ENCODE data around the gene DNAH14. TPM values are rescaled to one million over a fixed set of nuclear protein-coding genes. Genes with fewer than 3 reads are reported as not detected.
"Not testable (repeated sequence)": the region's sequence is repeated elsewhere in the genome, so short reads cannot be mapped to it uniquely, and the experiment has no call there.

The DNAH14 gene
- total RNA-seq, 1 experiment from 2014 or later = not detected

- H3K9me2 ChIP-seq (replicated peaks; ENCODE audit: insufficient read depth, low read length); H4K20me1 ChIP-seq (ENCODE audit: insufficient read depth, low read depth, low read length); DNase-seq; H3K79me2 ChIP-seq (ENCODE audit: low read length); H3K4me1 ChIP-seq (ENCODE audit: low read length); H3K27me3 ChIP-seq (ENCODE audit: low read length); H3K36me3 ChIP-seq (ENCODE audit: insufficient read depth, low read length); H3K4me3 ChIP-seq (ENCODE audit: low read length); H2AFZ ChIP-seq (ENCODE audit: low read length); H3K4me2 ChIP-seq (ENCODE audit: low read depth, low read length, poor library complexity, severe bottlenecking); H3K9me3 ChIP-seq (ENCODE audit: low read length); H3K27ac ChIP-seq (ENCODE audit: low read length); H3K9ac ChIP-seq (ENCODE audit: low read length): not testable (repeated sequence)
Observed at GRCh38 chr1:225036441-225036840, 107.0 kb downstream of the DNAH14 start.

GRCh38 chr1:225042263-225042662 is 112.8 kb downstream of the DNAH14 start:
- Histone ChIP-seq H4K20me1 (ENCODE audit: insufficient read depth, low read depth, low read length) (no peaks in the 10 kb centered on the region), H3K36me3 (ENCODE audit: insufficient read depth, low read length) (no peaks in the 10 kb centered on the region), H3K27me3 (ENCODE audit: low read length) (no peaks in the 10 kb centered on the region)

GRCh38 chr1:225044258-225044657 is 114.8 kb downstream of the DNAH14 start:
- Histone ChIP-seq H3K79me2 (ENCODE audit: low read length) (no peaks in the 10 kb centered on the region), H3K27me3 (ENCODE audit: low read length) (no peaks in the 10 kb centered on the region), H3K9ac (ENCODE audit: low read length) (no peak overlapping the region), H2AFZ (ENCODE audit: low read length) (no peak overlapping the region), H3K9me3 (ENCODE audit: low read length) (no peaks in the 10 kb centered on the region), H3K4me1 (ENCODE audit: low read length) (no peaks in the 10 kb centered on the region), H3K27ac (ENCODE audit: low read length) (no peak overlapping the region), H4K20me1 (ENCODE audit: insufficient read depth, low read depth, low read length) (no peaks in the 10 kb centered on the region), H3K4me3 (ENCODE audit: low read length) (no peak overlapping the region), H3K9me2 (replicated peaks; ENCODE audit: insufficient read depth, low read length) (no peaks in the 10 kb centered on the region), H3K36me3 (ENCODE audit: insufficient read depth, low read length) (no peaks in the 10 kb centered on the region), H3K4me2 (ENCODE audit: low read depth, low read length, poor library complexity, severe bottlenecking) (no peak overlapping the region)
- no peak for DNase-seq

More at GRCh38 chr1:225042263-225042662, 112.8 kb downstream of the DNAH14 start:
- H3K9me2 ChIP-seq (replicated peaks; ENCODE audit: insufficient read depth, low read length) = no peaks in the 10 kb centered on the region
- H3K9ac ChIP-seq (ENCODE audit: low read length) = no peak overlapping the region
- no peak overlapping the region for H2AFZ ChIP-seq (ENCODE audit: low read length)
- no peak overlapping the region for H3K27ac ChIP-seq (ENCODE audit: low read length)
- no peak for DNase-seq
- no peaks in the 10 kb centered on the region for H3K4me1 ChIP-seq (ENCODE audit: low read length)
- H3K79me2 ChIP-seq (ENCODE audit: low read length) = no peaks in the 10 kb centered on the region
- no peak overlapping the region for H3K4me3 ChIP-seq (ENCODE audit: low read length)
- no peak overlapping the region for H3K4me2 ChIP-seq (ENCODE audit: low read depth, low read length, poor library complexity, severe bottlenecking)
- H3K9me3 ChIP-seq (ENCODE audit: low read length) = no peaks in the 10 kb centered on the region

GRCh38 chr1:225049594-225049993 is 120.1 kb downstream of the DNAH14 start:
- Histone ChIP-seq H3K9me2 (replicated peaks; ENCODE audit: insufficient read depth, low read length) (no peaks in the 10 kb centered on the region), H4K20me1 (ENCODE audit: insufficient read depth, low read depth, low read length) (no peaks in the 10 kb centered on the region), H2AFZ (ENCODE audit: low read length) (no peak overlapping the region), H3K9me3 (ENCODE audit: low read length) (no peaks in the 10 kb centered on the region), H3K4me2 (ENCODE audit: low read depth, low read length, poor library complexity, severe bottlenecking) (no peak overlapping the region), H3K4me3 (ENCODE audit: low read length) (no peak overlapping the region), H3K4me1 (ENCODE audit: low read length) (no peaks in the 10 kb centered on the region), H3K36me3 (ENCODE audit: insufficient read depth, low read length) (no peaks in the 10 kb centered on the region), H3K27ac (ENCODE audit: low read length) (no peak overlapping the region), H3K27me3 (ENCODE audit: low read length) (no peaks in the 10 kb centered on the region), H3K79me2 (ENCODE audit: low read length) (no peaks in the 10 kb centered on the region), H3K9ac (ENCODE audit: low read length) (no peak overlapping the region)
- no peak for DNase-seq

- Histone ChIP-seq H3K9me2 (replicated peaks; ENCODE audit: insufficient read depth, low read length) (no peaks in the 10 kb centered on the region), H3K27me3 (ENCODE audit: low read length) (no peaks in the 10 kb centered on the region), H3K9ac (ENCODE audit: low read length) (no peak overlapping the region), H3K4me1 (ENCODE audit: low read length) (no peaks in the 10 kb centered on the region), H4K20me1 (ENCODE audit: insufficient read depth, low read depth, low read length) (no peaks in the 10 kb centered on the region), H2AFZ (ENCODE audit: low read length) (no peak overlapping the region), H3K9me3 (ENCODE audit: low read length) (no peaks in the 10 kb centered on the region), H3K27ac (ENCODE audit: low read length) (no peak overlapping the region), H3K4me3 (ENCODE audit: low read length) (no peak overlapping the region), H3K79me2 (ENCODE audit: low read length) (no peaks in the 10 kb centered on the region), H3K36me3 (ENCODE audit: insufficient read depth, low read length) (no peaks in the 10 kb centered on the region), H3K4me2 (ENCODE audit: low read depth, low read length, poor library complexity, severe bottlenecking) (no peak overlapping the region)
- DNase-seq = no peak
Observed at GRCh38 chr1:225063722-225064121, 134.2 kb downstream of the DNAH14 start.

- no peak for DNase-seq
- H3K27ac ChIP-seq (ENCODE audit: low read length) = no peak overlapping the region
- H3K79me2 ChIP-seq (ENCODE audit: low read length) = no peaks in the 10 kb centered on the region
- H2AFZ ChIP-seq (ENCODE audit: low read length) = no peak overlapping the region
- H3K4me3 ChIP-seq (ENCODE audit: low read length) = no peak overlapping the region
- no peaks in the 10 kb centered on the region for H4K20me1 ChIP-seq (ENCODE audit: insufficient read depth, low read depth, low read length)
- no peaks in the 10 kb centered on the region for H3K9me2 ChIP-seq (replicated peaks; ENCODE audit: insufficient read depth, low read length)
- H3K9me3 ChIP-seq (ENCODE audit: low read length) = peaks cover 7% of the 10 kb centered on the region; the same call in 1 of the 2 replicates
- no peaks in the 10 kb centered on the region for H3K27me3 ChIP-seq (ENCODE audit: low read length)
- H3K4me1 ChIP-seq (ENCODE audit: low read length) = no peaks in the 10 kb centered on the region
- H3K4me2 ChIP-seq (ENCODE audit: low read depth, low read length, poor library complexity, severe bottlenecking) = no peak overlapping the region
- no peaks in the 10 kb centered on the region for H3K36me3 ChIP-seq (ENCODE audit: insufficient read depth, low read length)
- H3K9ac ChIP-seq (ENCODE audit: low read length) = no peak overlapping the region
Observed at GRCh38 chr1:225070972-225071371, 141.5 kb downstream of the DNAH14 start.

GRCh38 chr1:225097175-225097574 is 167.7 kb downstream of the DNAH14 start:
- Histone ChIP-seq H3K4me3 (ENCODE audit: low read length) (no peak overlapping the region), H2AFZ (ENCODE audit: low read length) (no peak overlapping the region), H3K9me2 (replicated peaks; ENCODE audit: insufficient read depth, low read length) (no peaks in the 10 kb centered on the region), H3K27ac (ENCODE audit: low read length) (no peak overlapping the region), H3K4me1 (ENCODE audit: low read length) (no peaks in the 10 kb centered on the region), H3K9ac (ENCODE audit: low read length) (no peak overlapping the region), H3K27me3 (ENCODE audit: low read length) (no peaks in the 10 kb centered on the region), H3K36me3 (ENCODE audit: insufficient read depth, low read length) (no peaks in the 10 kb centered on the region), H3K4me2 (ENCODE audit: low read depth, low read length, poor library complexity, severe bottlenecking) (no peak overlapping the region), H3K79me2 (ENCODE audit: low read length) (no peaks in the 10 kb centered on the region), H3K9me3 (ENCODE audit: low read length) (no peaks in the 10 kb centered on the region), H4K20me1 (ENCODE audit: insufficient read depth, low read depth, low read length) (no peaks in the 10 kb centered on the region)
- no peak for DNase-seq

GRCh38 chr1:225111000-225111399 is 181.5 kb downstream of the DNAH14 start:
- H3K36me3 ChIP-seq (ENCODE audit: insufficient read depth, low read length) = no peaks in the 10 kb centered on the region
- H3K4me1 ChIP-seq (ENCODE audit: low read length) = no peaks in the 10 kb centered on the region
- no peak for DNase-seq
- H3K27me3 ChIP-seq (ENCODE audit: low read length) = no peaks in the 10 kb centered on the region
- no peak overlapping the region for H3K9ac ChIP-seq (ENCODE audit: low read length)
- H3K9me2 ChIP-seq (replicated peaks; ENCODE audit: insufficient read depth, low read length) = no peaks in the 10 kb centered on the region
- H4K20me1 ChIP-seq (ENCODE audit: insufficient read depth, low read depth, low read length) = no peaks in the 10 kb centered on the region
- no peak overlapping the region for H3K27ac ChIP-seq (ENCODE audit: low read length)
- no peak overlapping the region for H2AFZ ChIP-seq (ENCODE audit: low read length)
- H3K79me2 ChIP-seq (ENCODE audit: low read length) = no peaks in the 10 kb centered on the region
- no peak overlapping the region for H3K4me3 ChIP-seq (ENCODE audit: low read length)
- H3K4me2 ChIP-seq (ENCODE audit: low read depth, low read length, poor library complexity, severe bottlenecking) = no peak overlapping the region
- H3K9me3 ChIP-seq (ENCODE audit: low read length) = no peaks in the 10 kb centered on the region

- H3K4me3 ChIP-seq (ENCODE audit: low read length) = no peak overlapping the region
- H3K4me1 ChIP-seq (ENCODE audit: low read length) = no peaks in the 10 kb centered on the region
- no peak overlapping the region for H3K4me2 ChIP-seq (ENCODE audit: low read depth, low read length, poor library complexity, severe bottlenecking)
- H3K9me2 ChIP-seq (replicated peaks; ENCODE audit: insufficient read depth, low read length) = no peaks in the 10 kb centered on the region
- no peaks in the 10 kb centered on the region for H3K9me3 ChIP-seq (ENCODE audit: low read length)
- H2AFZ ChIP-seq (ENCODE audit: low read length) = no peak overlapping the region
- DNase-seq = no peak
- no peaks in the 10 kb centered on the region for H4K20me1 ChIP-seq (ENCODE audit: insufficient read depth, low read depth, low read length)
- H3K27ac ChIP-seq (ENCODE audit: low read length) = no peak overlapping the region
- H3K36me3 ChIP-seq (ENCODE audit: insufficient read depth, low read length) = no peaks in the 10 kb centered on the region
- H3K9ac ChIP-seq (ENCODE audit: low read length) = no peak overlapping the region
- H3K79me2 ChIP-seq (ENCODE audit: low read length) = no peaks in the 10 kb centered on the region
- no peaks in the 10 kb centered on the region for H3K27me3 ChIP-seq (ENCODE audit: low read length)
Observed at GRCh38 chr1:225113265-225113664, 183.8 kb downstream of the DNAH14 start.

All from Karpas-422 (cell line).